HPDE6-E6E7 (cell line): Measurements from ENCODE around the gene ELAVL1.

Source experiments
- DNase-seq: peaks from one replicate; pipeline ENCODE4 v3.0.0; 2011; ENCODE audit warnings: missing footprints; ENCODE audit errors: extremely low spot score

Gene ELAVL1

DNA sequence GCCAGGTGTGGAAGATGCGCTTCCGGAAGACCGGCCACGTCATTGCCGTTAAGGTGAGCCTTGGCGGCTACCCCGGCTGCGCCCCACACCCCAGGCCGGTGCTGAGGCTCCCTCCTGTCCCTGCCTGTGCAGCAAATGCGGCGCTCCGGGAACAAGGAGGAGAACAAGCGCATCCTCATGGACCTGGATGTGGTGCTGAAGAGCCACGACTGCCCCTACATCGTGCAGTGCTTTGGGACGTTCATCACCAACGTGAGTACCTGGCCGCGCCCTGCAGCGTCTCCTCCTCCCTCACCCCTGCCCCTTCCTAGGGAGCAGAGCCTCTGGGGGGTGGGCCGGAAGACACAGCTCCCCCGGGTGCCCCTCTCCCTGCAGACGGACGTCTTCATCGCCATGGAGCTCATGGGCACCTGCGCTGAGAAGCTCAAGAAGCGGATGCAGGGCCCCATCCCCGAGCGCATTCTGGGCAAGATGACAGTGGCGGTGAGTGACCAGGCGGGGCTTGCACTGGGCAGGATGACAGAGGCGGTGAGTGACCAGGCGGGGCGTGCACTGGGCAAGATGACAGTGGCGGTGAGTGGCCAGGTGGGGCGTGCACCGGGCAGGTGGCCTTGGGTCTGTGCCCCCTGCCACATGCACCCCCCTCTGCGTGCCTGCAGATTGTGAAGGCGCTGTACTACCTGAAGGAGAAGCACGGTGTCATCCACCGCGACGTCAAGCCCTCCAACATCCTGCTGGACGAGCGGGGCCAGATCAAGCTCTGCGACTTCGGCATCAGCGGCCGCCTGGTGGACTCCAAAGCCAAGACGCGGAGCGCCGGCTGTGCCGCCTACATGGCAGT is 94.9 kb downstream of the ELAVL1 start:
- no peak for DNase-seq

- DNase-seq: no peak
These were observed 95.9 kb downstream of the ELAVL1 start for GRCh38 chr19:7909471-7910067.

- no peak for DNase-seq
These were observed 96.5 kb downstream of the ELAVL1 start for GRCh38 chr19:7908742-7909461.
